GM23338 (cell line): ENCODE measurements around the gene FASTKD2. TPM values are rescaled to one million over a fixed set of nuclear protein-coding genes. Genes with fewer than 3 reads are reported as not detected.

ENCODE experiments used
- ATAC-seq: fragments of 200-7000 bp; cut with Tn5 transposase; 3 replicates; pipeline ENCODE4 v1.9.1; 2020
- DNase-seq: peaks from one replicate; pipeline ENCODE4 v3.0.0-alpha.2; 2015; ENCODE audit warnings: low spot score
- H2AFZ ChIP-seq: fragments of 200-600 bp; sonication (generic); 2 replicates; pipeline ENCODE4 v1.8.0; 2016; ENCODE audit warnings: antibody characterized with exemption, mild to moderate bottlenecking, moderate library complexity
- H3F3A ChIP-seq: fragments of 200-600 bp; sonication (generic); replicated peaks from 2 replicates; pipeline ENCODE4 v1.8.0; 2017; ENCODE audit warnings: antibody characterized with exemption, mixed run types, low read depth
- H3K27ac ChIP-seq: fragments of 200-600 bp; sonication (generic); 2 replicates; pipeline ENCODE4 v1.6.1; 2016; ENCODE audit warnings: low read depth
- H3K27me3 ChIP-seq: fragments of 200-600 bp; sonication (generic); 2 replicates; pipeline ENCODE4 v1.8.0; 2016; ENCODE audit warnings: mild to moderate bottlenecking, mixed run types, moderate library complexity; ENCODE audit not compliant: insufficient read depth
- H3K36me3 ChIP-seq: fragments of 200-600 bp; sonication (generic); 2 replicates; pipeline ENCODE4 v1.8.0; 2016; ENCODE audit warnings: mild to moderate bottlenecking; ENCODE audit not compliant: insufficient read depth
- H3K4me1 ChIP-seq: fragments of 200-600 bp; sonication (generic); 2 replicates; pipeline ENCODE4 v1.8.0; 2016; ENCODE audit warnings: mild to moderate bottlenecking, moderate library complexity; ENCODE audit not compliant: insufficient read depth
- H3K4me2 ChIP-seq: fragments of 200-600 bp; sonication (generic); 2 replicates; pipeline ENCODE4 v1.7.1; 2017; ENCODE audit warnings: mixed run types
- H3K4me3 ChIP-seq: fragments of 200-600 bp; sonication (generic); 2 replicates; pipeline ENCODE4 v1.6.1; 2016; ENCODE audit warnings: mixed run types
- H3K79me2 ChIP-seq: fragments of 200-600 bp; sonication (generic); replicated peaks from 2 replicates; pipeline ENCODE4 v1.8.0; 2017; ENCODE audit warnings: mild to moderate bottlenecking; ENCODE audit not compliant: insufficient read depth
- H3K9me2 ChIP-seq: fragments of 200-600 bp; sonication (generic); 2 replicates; pipeline ENCODE4 v1.8.0; 2017; ENCODE audit not compliant: insufficient read depth
- H4K20me1 ChIP-seq: fragments of 200-600 bp; sonication (generic); replicated peaks from 2 replicates; pipeline ENCODE4 v1.8.0; 2017; ENCODE audit warnings: mild to moderate bottlenecking; ENCODE audit not compliant: insufficient read depth
- H3K27ac Mint-ChIP-seq: 2 replicates; pipeline ENCODE4 v1.8.0; 2020; ENCODE audit warnings: inconsistent platforms, mild to moderate bottlenecking, moderate library complexity, mixed read lengths
- H3K27me3 Mint-ChIP-seq: 3 replicates; pipeline ENCODE4 v1.8.0; 2022; ENCODE audit warnings: low read depth, mild to moderate bottlenecking, moderate library complexity, mixed read lengths, inconsistent platforms; ENCODE audit not compliant: insufficient read depth, poor library complexity
- H3K36me3 Mint-ChIP-seq: 3 replicates; pipeline ENCODE4 v1.8.0; 2021; ENCODE audit warnings: low read depth, mild to moderate bottlenecking, inconsistent platforms, moderate library complexity, mixed read lengths
- H3K4me1 Mint-ChIP-seq: 3 replicates; pipeline ENCODE4 v1.8.0; 2020; ENCODE audit warnings: mild to moderate bottlenecking, inconsistent platforms, mixed read lengths
- H3K4me3 Mint-ChIP-seq: 3 replicates; pipeline ENCODE4 v1.8.0; 2021; ENCODE audit warnings: moderate library complexity, mild to moderate bottlenecking, inconsistent platforms, mixed read lengths
- H3K9me3 Mint-ChIP-seq: 3 replicates; pipeline ENCODE4 v1.8.0; 2020; ENCODE audit warnings: moderate library complexity, mild to moderate bottlenecking, inconsistent platforms, mixed read lengths
- CREB1 ChIP-seq: fragments of 250-450 bp; sonication (Bioruptor Pico); IDR thresholded peaks from 2 replicates; pipeline ENCODE4 v1.5.0; 2020; ENCODE audit warnings: low read depth, mild to moderate bottlenecking, moderate library complexity
- EZH2 ChIP-seq: fragments of 200-600 bp; sonication (generic); IDR thresholded peaks from one replicate; pipeline ENCODE4 v1.8.0; 2017; ENCODE audit warnings: antibody characterized with exemption, mild to moderate bottlenecking, low read depth; ENCODE audit not compliant: unreplicated experiment
- NANOG ChIP-seq: IDR thresholded peaks from 2 replicates; pipeline ENCODE4 v1.6.1; 2016; ENCODE audit warnings: antibody characterized with exemption, borderline replicate concordance
- STAT1 ChIP-seq: IDR thresholded peaks from one replicate; pipeline ENCODE4 v1.6.1; 2016; ENCODE audit warnings: antibody characterized with exemption; ENCODE audit not compliant: unreplicated experiment
- ZNF114 ChIP-seq: fragments of 250-450 bp; sonication (Bioruptor Pico); IDR thresholded peaks from 2 replicates; pipeline ENCODE4 v1.5.0; 2020; ENCODE audit warnings: mild to moderate bottlenecking, moderate library complexity
- ZNF331 ChIP-seq: fragments of 250-450 bp; sonication (Bioruptor Pico); IDR thresholded peaks from 2 replicates; pipeline ENCODE4 v1.5.0; 2020; ENCODE audit warnings: low read depth, mild to moderate bottlenecking, moderate library complexity
- polyA plus RNA-seq: library from polyadenylated mRNA; unstranded; fragments of >200 nt; fragmentation: Nextera tagmentation; extraction: Ambion mirVana; gene quantifications from 2 replicates; pipeline ENCODE4 v1.2.1, GENCODE V29; 2016
- total RNA-seq: library from RNA; depleted of rRNA; stranded (reverse); fragments of >200 nt; shearing (Covaris generic); gene quantifications from 2 replicates; pipeline ENCODE4 v1.2.3, GENCODE V29; 2014
- TF ChIP-seq, protein P1 (sequence below), 2 experiments: fragments of 200-600 bp in 1 of 2; sonication (generic) in 1 of 2; conservative IDR thresholded peaks; 2 replicates each; pipeline versions ENCODE4 v1.5.1 to v1.6.1; 2016 to 2017; ENCODE audit warnings: antibody characterized with exemption in 2 of 2, low read depth in 2 of 2, mild to moderate bottlenecking in 2 of 2, moderate library complexity in 1 of 2
- TF ChIP-seq, protein P2 (sequence below): IDR thresholded peaks from one replicate; pipeline ENCODE4 v1.6.1; 2018; ENCODE audit warnings: antibody characterized with exemption; ENCODE audit not compliant: unreplicated experiment
- TF ChIP-seq, protein P3 (sequence below): fragments of 250-450 bp; sonication (Bioruptor Pico); IDR thresholded peaks from 2 replicates; pipeline ENCODE4 v1.5.0; 2020; ENCODE audit warnings: mild to moderate bottlenecking, moderate library complexity

Gene FASTKD2
- total and polyA plus RNA-seq, 2 experiments from 2014 or later: 20.5 to 48.7 TPM

DNA sequence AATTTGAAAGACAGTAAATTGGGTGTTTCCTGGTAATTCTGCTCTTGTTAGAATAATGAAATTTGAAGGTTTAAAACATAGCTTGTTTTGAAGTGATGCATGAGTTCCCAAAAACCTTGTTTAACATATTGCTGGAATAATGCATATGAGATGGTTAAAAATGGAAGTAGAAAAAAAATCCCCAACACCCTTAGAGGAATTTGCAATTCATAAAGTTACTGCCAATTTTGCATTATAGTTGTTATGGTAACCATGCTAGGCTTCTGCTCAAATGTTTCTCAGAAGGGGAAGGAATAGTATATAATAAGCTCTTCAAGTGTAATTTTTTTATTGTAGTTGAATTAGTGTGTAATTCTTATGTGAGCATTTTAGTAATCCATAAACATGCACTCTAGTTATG is 49.1 kb downstream of the FASTKD2 start:
- peaks cover 36% of the 10 kb centered on the region for H3K4me1 Mint-ChIP-seq
- no peaks in the 10 kb centered on the region for H3F3A ChIP-seq
- no peak for DNase-seq
- peaks cover 49% of the 10 kb centered on the region for H3K79me2 ChIP-seq
- H3K27me3 Mint-ChIP-seq: peaks cover 1% of the 10 kb centered on the region
- H3K27ac Mint-ChIP-seq: peak overlapping the region; percentile 87; the same call in 1 of the 2 replicates
- H3K4me1 ChIP-seq: peaks cover 38% of the 10 kb centered on the region
- H3K9me2 ChIP-seq: no peaks in the 10 kb centered on the region
- no peak overlapping the region for H3K27ac ChIP-seq
- H3K4me3 Mint-ChIP-seq: no peak overlapping the region
- no peaks in the 10 kb centered on the region for H4K20me1 ChIP-seq
- no peak for ATAC-seq
- no peak overlapping the region for H3K4me3 ChIP-seq
- H3K27me3 ChIP-seq: no peaks in the 10 kb centered on the region
- no peak overlapping the region for H2AFZ ChIP-seq
- H3K36me3 ChIP-seq: peaks cover 4% of the 10 kb centered on the region
- H3K36me3 Mint-ChIP-seq: peaks cover 20% of the 10 kb centered on the region
- peak overlapping the region; percentile 45 for H3K4me2 ChIP-seq
- TF ChIP-seq, protein P1, sequence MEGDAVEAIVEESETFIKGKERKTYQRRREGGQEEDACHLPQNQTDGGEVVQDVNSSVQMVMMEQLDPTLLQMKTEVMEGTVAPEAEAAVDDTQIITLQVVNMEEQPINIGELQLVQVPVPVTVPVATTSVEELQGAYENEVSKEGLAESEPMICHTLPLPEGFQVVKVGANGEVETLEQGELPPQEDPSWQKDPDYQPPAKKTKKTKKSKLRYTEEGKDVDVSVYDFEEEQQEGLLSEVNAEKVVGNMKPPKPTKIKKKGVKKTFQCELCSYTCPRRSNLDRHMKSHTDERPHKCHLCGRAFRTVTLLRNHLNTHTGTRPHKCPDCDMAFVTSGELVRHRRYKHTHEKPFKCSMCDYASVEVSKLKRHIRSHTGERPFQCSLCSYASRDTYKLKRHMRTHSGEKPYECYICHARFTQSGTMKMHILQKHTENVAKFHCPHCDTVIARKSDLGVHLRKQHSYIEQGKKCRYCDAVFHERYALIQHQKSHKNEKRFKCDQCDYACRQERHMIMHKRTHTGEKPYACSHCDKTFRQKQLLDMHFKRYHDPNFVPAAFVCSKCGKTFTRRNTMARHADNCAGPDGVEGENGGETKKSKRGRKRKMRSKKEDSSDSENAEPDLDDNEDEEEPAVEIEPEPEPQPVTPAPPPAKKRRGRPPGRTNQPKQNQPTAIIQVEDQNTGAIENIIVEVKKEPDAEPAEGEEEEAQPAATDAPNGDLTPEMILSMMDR (conservative IDR thresholded peaks at IDR 0.05; ENCODE audit: low read depth in 2 of 2): no peak
- TF ChIP-seq CREB1 (no peak), ZNF331 (CRISPR knock-in tag) (no peak), NANOG (no peak), STAT1 (no peak), ZNF114 (no peak), EZH2 (no peak)
- TF ChIP-seq, protein P2, sequence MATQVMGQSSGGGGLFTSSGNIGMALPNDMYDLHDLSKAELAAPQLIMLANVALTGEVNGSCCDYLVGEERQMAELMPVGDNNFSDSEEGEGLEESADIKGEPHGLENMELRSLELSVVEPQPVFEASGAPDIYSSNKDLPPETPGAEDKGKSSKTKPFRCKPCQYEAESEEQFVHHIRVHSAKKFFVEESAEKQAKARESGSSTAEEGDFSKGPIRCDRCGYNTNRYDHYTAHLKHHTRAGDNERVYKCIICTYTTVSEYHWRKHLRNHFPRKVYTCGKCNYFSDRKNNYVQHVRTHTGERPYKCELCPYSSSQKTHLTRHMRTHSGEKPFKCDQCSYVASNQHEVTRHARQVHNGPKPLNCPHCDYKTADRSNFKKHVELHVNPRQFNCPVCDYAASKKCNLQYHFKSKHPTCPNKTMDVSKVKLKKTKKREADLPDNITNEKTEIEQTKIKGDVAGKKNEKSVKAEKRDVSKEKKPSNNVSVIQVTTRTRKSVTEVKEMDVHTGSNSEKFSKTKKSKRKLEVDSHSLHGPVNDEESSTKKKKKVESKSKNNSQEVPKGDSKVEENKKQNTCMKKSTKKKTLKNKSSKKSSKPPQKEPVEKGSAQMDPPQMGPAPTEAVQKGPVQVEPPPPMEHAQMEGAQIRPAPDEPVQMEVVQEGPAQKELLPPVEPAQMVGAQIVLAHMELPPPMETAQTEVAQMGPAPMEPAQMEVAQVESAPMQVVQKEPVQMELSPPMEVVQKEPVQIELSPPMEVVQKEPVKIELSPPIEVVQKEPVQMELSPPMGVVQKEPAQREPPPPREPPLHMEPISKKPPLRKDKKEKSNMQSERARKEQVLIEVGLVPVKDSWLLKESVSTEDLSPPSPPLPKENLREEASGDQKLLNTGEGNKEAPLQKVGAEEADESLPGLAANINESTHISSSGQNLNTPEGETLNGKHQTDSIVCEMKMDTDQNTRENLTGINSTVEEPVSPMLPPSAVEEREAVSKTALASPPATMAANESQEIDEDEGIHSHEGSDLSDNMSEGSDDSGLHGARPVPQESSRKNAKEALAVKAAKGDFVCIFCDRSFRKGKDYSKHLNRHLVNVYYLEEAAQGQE: no peak
- TF ChIP-seq, protein P3, sequence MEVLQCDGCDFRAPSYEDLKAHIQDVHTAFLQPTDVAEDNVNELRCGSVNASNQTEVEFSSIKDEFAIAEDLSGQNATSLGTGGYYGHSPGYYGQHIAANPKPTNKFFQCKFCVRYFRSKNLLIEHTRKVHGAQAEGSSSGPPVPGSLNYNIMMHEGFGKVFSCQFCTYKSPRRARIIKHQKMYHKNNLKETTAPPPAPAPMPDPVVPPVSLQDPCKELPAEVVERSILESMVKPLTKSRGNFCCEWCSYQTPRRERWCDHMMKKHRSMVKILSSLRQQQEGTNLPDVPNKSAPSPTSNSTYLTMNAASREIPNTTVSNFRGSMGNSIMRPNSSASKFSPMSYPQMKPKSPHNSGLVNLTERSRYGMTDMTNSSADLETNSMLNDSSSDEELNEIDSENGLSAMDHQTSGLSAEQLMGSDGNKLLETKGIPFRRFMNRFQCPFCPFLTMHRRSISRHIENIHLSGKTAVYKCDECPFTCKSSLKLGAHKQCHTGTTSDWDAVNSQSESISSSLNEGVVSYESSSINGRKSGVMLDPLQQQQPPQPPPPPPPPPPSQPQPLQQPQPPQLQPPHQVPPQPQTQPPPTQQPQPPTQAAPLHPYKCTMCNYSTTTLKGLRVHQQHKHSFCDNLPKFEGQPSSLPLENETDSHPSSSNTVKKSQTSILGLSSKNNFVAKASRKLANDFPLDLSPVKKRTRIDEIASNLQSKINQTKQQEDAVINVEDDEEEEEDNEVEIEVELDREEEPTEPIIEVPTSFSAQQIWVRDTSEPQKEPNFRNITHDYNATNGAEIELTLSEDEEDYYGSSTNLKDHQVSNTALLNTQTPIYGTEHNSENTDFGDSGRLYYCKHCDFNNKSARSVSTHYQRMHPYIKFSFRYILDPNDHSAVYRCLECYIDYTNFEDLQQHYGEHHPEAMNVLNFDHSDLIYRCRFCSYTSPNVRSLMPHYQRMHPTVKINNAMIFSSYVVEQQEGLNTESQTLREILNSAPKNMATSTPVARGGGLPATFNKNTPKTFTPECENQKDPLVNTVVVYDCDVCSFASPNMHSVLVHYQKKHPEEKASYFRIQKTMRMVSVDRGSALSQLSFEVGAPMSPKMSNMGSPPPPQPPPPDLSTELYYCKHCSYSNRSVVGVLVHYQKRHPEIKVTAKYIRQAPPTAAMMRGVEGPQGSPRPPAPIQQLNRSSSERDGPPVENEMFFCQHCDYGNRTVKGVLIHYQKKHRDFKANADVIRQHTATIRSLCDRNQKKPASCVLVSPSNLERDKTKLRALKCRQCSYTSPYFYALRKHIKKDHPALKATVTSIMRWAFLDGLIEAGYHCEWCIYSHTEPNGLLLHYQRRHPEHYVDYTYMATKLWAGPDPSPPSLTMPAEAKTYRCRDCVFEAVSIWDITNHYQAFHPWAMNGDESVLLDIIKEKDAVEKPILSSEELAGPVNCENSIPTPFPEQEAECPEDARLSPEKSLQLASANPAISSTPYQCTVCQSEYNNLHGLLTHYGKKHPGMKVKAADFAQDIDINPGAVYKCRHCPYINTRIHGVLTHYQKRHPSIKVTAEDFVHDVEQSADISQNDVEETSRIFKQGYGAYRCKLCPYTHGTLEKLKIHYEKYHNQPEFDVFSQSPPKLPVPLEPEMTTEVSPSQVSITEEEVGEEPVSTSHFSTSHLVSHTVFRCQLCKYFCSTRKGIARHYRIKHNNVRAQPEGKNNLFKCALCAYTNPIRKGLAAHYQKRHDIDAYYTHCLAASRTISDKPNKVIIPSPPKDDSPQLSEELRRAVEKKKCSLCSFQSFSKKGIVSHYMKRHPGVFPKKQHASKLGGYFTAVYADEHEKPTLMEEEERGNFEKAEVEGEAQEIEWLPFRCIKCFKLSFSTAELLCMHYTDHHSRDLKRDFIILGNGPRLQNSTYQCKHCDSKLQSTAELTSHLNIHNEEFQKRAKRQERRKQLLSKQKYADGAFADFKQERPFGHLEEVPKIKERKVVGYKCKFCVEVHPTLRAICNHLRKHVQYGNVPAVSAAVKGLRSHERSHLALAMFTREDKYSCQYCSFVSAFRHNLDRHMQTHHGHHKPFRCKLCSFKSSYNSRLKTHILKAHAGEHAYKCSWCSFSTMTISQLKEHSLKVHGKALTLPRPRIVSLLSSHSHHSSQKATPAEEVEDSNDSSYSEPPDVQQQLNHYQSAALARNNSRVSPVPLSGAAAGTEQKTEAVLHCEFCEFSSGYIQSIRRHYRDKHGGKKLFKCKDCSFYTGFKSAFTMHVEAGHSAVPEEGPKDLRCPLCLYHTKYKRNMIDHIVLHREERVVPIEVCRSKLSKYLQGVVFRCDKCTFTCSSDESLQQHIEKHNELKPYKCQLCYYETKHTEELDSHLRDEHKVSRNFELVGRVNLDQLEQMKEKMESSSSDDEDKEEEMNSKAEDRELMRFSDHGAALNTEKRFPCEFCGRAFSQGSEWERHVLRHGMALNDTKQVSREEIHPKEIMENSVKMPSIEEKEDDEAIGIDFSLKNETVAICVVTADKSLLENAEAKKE (CRISPR knock-in tag): no peak
- H3K9me3 Mint-ChIP-seq: peaks cover 13% of the 10 kb centered on the region
